H1 (cell line): Measurements from ENCODE around the gene KDELR1. TPM values are rescaled to one million over a fixed set of nuclear protein-coding genes. Genes with fewer than 3 reads are reported as not detected.

Source experiments
- CTCF ChIA-PET: fragments of 300-600 bp; sonication (Branson Sonifier 250); formaldehyde crosslinking; loops from one replicate; lab custom pipeline; 2021; ENCODE audit not compliant: partially characterized antibody; lab: Charles Lee
- POLR2A ChIA-PET: fragments of 300-600 bp; sonication (Branson Sonifier 250); formaldehyde crosslinking; loops from one replicate; lab custom pipeline; 2021; ENCODE audit warnings: inconsistent platforms; ENCODE audit not compliant: partially characterized antibody; lab: Charles Lee
- DNase-seq, 2 experiments: peaks; one replicate each; pipeline versions ENCODE4 v3.0.0 to v3.0.0-alpha.2; 2010 to 2022; ENCODE audit warnings: low spot score in 2 of 2, low read depth in 1 of 2, mixed read lengths in 1 of 2
- FAIRE-seq: peaks from 2 replicates; lab custom pipeline; 2011; peaks lifted over from hg19 to GRCh38; lab: Jason Lieb, UNC
- H2AFZ ChIP-seq: 2 replicates; pipeline ENCODE4 v1.8.1; 2012; ENCODE audit warnings: low read length, inconsistent platforms
- H2AK5ac ChIP-seq: 2 replicates; pipeline ENCODE4 v1.6.1; 2013; ENCODE audit warnings: low read depth, low read length
- H2BK120ac ChIP-seq: replicated peaks from 2 replicates; pipeline ENCODE3; 2013; ENCODE audit warnings: low read depth, low read length, inconsistent platforms
- H2BK12ac ChIP-seq: 2 replicates; pipeline ENCODE4 v1.6.1; 2013; ENCODE audit warnings: low read depth, low read length
- H2BK15ac ChIP-seq: 2 replicates; pipeline ENCODE4 v1.6.1; 2013; ENCODE audit warnings: low read length
- H2BK20ac ChIP-seq: 2 replicates; pipeline ENCODE4 v1.6.1; 2013; ENCODE audit warnings: low read length
- H2BK5ac ChIP-seq: 2 replicates; pipeline ENCODE4 v1.6.1; 2013; ENCODE audit warnings: low read depth, low read length
- H3K14ac ChIP-seq: 2 replicates; pipeline ENCODE4 v1.6.1; 2013; ENCODE audit warnings: inconsistent platforms; ENCODE audit not compliant: insufficient read length
- H3K18ac ChIP-seq: 2 replicates; pipeline ENCODE4 v1.6.1; 2013; ENCODE audit warnings: low read length; ENCODE audit errors: extremely low read depth
- H3K23ac ChIP-seq: 2 replicates; pipeline ENCODE4 v1.6.1; 2013; ENCODE audit warnings: inconsistent platforms; ENCODE audit not compliant: insufficient read length
- H3K23me2 ChIP-seq: 2 replicates; pipeline ENCODE4 v1.6.1; 2013; ENCODE audit warnings: low read depth, low read length
- H3K27ac ChIP-seq: 2 replicates; pipeline ENCODE4 v1.6.1; 2011; ENCODE audit warnings: low read depth, low read length, inconsistent platforms
- H3K27me3 ChIP-seq, 4 experiments: replicated peaks in 1 of 4; 1 replicate in 1 of 4; 2 replicates in 3 of 4; pipeline versions ENCODE4 v1.6.1 to v1.8.1; 2011 to 2013; ENCODE audit warnings: low read length in 3 of 4, mild to moderate bottlenecking in 3 of 4, inconsistent platforms in 2 of 4, mixed read lengths in 2 of 4, moderate library complexity in 1 of 4; ENCODE audit not compliant: control insufficient read depth in 3 of 4, insufficient read depth in 3 of 4; ENCODE audit errors: extremely low read depth in 1 of 4
- H3K36me3 ChIP-seq, 4 experiments: 2 replicates each; pipeline versions ENCODE4 v1.6.1 to v1.8.1; 2011 to 2013; ENCODE audit warnings: mild to moderate bottlenecking in 4 of 4, low read length in 3 of 4, moderate library complexity in 2 of 4, control low read depth in 1 of 4, inconsistent platforms in 1 of 4; ENCODE audit not compliant: insufficient read depth in 4 of 4, control insufficient read depth in 2 of 4
- H3K4ac ChIP-seq: replicated peaks from 2 replicates; pipeline ENCODE3; 2013; ENCODE audit warnings: low read length, low read depth, mixed read lengths, inconsistent platforms; ENCODE audit not compliant: insufficient read length
- H3K4me1 ChIP-seq, 4 experiments: replicated peaks in 1 of 4; 1 replicate in 1 of 4; 2 replicates in 3 of 4; pipeline versions ENCODE4 v1.6.1 to v1.8.1; 2011 to 2013; ENCODE audit warnings: low read length in 3 of 4, inconsistent platforms in 2 of 4, mixed read lengths in 1 of 4; ENCODE audit not compliant: insufficient read depth in 4 of 4, control insufficient read depth in 3 of 4
- H3K4me2 ChIP-seq, 2 experiments: 2 replicates each; pipeline versions ENCODE4 v1.6.1 to v1.8.1; 2011 to 2013; ENCODE audit warnings: low read depth in 2 of 2, low read length in 2 of 2, control low read depth in 1 of 2, inconsistent platforms in 1 of 2, mild to moderate bottlenecking in 1 of 2; ENCODE audit not compliant: insufficient read depth in 1 of 2
- H3K4me3 ChIP-seq, 4 experiments: fragments of 200-600, 300-600 bp in 1 of 4; sonication (generic), shearing (Covaris generic), sonication (Bioruptor Twin) in 1 of 4; 2 replicates each; pipeline versions ENCODE4 v1.5.1 to v1.8.1; 2011 to 2016; ENCODE audit warnings: low read length in 4 of 4, low read depth in 3 of 4, control low read depth in 2 of 4, inconsistent platforms in 2 of 4, mild to moderate bottlenecking in 2 of 4, mixed read lengths in 1 of 4, moderate library complexity in 1 of 4; ENCODE audit not compliant: insufficient read depth in 2 of 4; ENCODE audit errors: extremely low read depth in 1 of 4
- H3K56ac ChIP-seq: replicated peaks from 2 replicates; pipeline ENCODE3; 2013; ENCODE audit warnings: low read depth, mild to moderate bottlenecking, mixed read lengths, low read length, inconsistent platforms; ENCODE audit not compliant: insufficient read length
- H3K79me1 ChIP-seq: 2 replicates; pipeline ENCODE4 v1.6.1; 2013; ENCODE audit warnings: low read depth, low read length, control low read depth
- H3K79me2 ChIP-seq, 2 experiments: 2 replicates each; pipeline versions ENCODE4 v1.6.1 to v1.8.1; 2012 to 2013; ENCODE audit warnings: low read length in 2 of 2, mild to moderate bottlenecking in 2 of 2, inconsistent platforms in 1 of 2; ENCODE audit not compliant: insufficient read depth in 2 of 2, control insufficient read depth in 1 of 2
- H3K9ac ChIP-seq, 4 experiments: replicated peaks in 1 of 4; 1 replicate in 1 of 4; 2 replicates in 3 of 4; pipeline versions ENCODE4 v1.6.1 to v1.8.1; 2011 to 2013; ENCODE audit warnings: low read depth in 3 of 4, low read length in 3 of 4, control low read depth in 2 of 4, mild to moderate bottlenecking in 2 of 4, moderate library complexity in 2 of 4, inconsistent platforms in 1 of 4; ENCODE audit errors: extremely low read depth in 1 of 4
- H3K9me3 ChIP-seq, 2 experiments: 2 replicates each; pipeline versions ENCODE4 v1.6.1 to v1.8.1; 2012 to 2013; ENCODE audit warnings: mild to moderate bottlenecking in 2 of 2, moderate library complexity in 2 of 2, control low read depth in 1 of 2, inconsistent platforms in 1 of 2, low read depth in 1 of 2, low read length in 1 of 2, mixed read lengths in 1 of 2; ENCODE audit not compliant: insufficient read depth in 2 of 2
- H4K20me1 ChIP-seq, 2 experiments: replicated peaks in 1 of 2; 2 replicates each; pipeline versions ENCODE3 to v1.8.1; 2011 to 2013; ENCODE audit warnings: inconsistent platforms in 2 of 2, low read length in 2 of 2, mild to moderate bottlenecking in 1 of 2; ENCODE audit not compliant: insufficient read depth in 2 of 2, control insufficient read depth in 1 of 2
- H4K5ac ChIP-seq: 2 replicates; pipeline ENCODE4 v1.6.1; 2013; ENCODE audit warnings: low read length, low read depth, mixed read lengths, inconsistent platforms; ENCODE audit not compliant: insufficient read length
- H4K8ac ChIP-seq: 2 replicates; pipeline ENCODE4 v1.8.0; 2013; ENCODE audit warnings: mild to moderate bottlenecking, moderate library complexity, low read length, inconsistent platforms; ENCODE audit not compliant: insufficient read depth; ENCODE audit errors: extremely low read depth
- H4K91ac ChIP-seq: replicated peaks from 2 replicates; pipeline ENCODE3; 2013; ENCODE audit warnings: low read length, mixed read lengths, inconsistent platforms; ENCODE audit not compliant: insufficient read length
- ATF2 ChIP-seq: IDR thresholded peaks from 2 replicates; pipeline ENCODE4 v1.6.1; 2012; ENCODE audit warnings: low read length, inconsistent platforms
- BCL11A ChIP-seq, 2 experiments: IDR thresholded peaks; one replicate each; pipeline ENCODE4 v1.6.1; 2011; ENCODE audit warnings: low read depth in 2 of 2, low read length in 2 of 2, mild to moderate bottlenecking in 2 of 2
- CBX5 ChIP-seq: fragments of 300-800, 300-1000 bp; sonication (generic); IDR thresholded peaks from 2 replicates; pipeline ENCODE4 v1.7.1; 2016; ENCODE audit warnings: antibody characterized with exemption, low read length, low read depth
- CBX8 ChIP-seq: fragments of 300-800, 300-1000 bp; sonication (generic); IDR thresholded peaks from 2 replicates; pipeline ENCODE4 v1.7.1; 2016; ENCODE audit warnings: low read depth, low read length, borderline replicate concordance
- CHD2 ChIP-seq: IDR thresholded peaks from 2 replicates; pipeline ENCODE4 v1.6.1; 2012; ENCODE audit warnings: low read length, improper control_type of control experiment
- CREB1 ChIP-seq: IDR thresholded peaks from 2 replicates; pipeline ENCODE4 v1.6.1; 2012; ENCODE audit warnings: inconsistent platforms
- HDAC6 ChIP-seq: IDR thresholded peaks from one replicate; pipeline ENCODE4 v1.7.1; 2012; ENCODE audit warnings: low read depth, mild to moderate bottlenecking, inconsistent platforms, low read length, moderate library complexity
- RXRA ChIP-seq: IDR thresholded peaks from 2 replicates; pipeline ENCODE4 v1.6.1; 2011; ENCODE audit warnings: low read depth, mild to moderate bottlenecking, low read length, moderate library complexity; ENCODE audit not compliant: insufficient read depth
- SAP30 ChIP-seq: fragments of 300-600 bp; sonication (generic); IDR thresholded peaks from 2 replicates; pipeline ENCODE4 v1.7.1; 2012; ENCODE audit warnings: low read length, moderate library complexity, mild to moderate bottlenecking, inconsistent platforms; ENCODE audit not compliant: insufficient read depth, insufficient replicate concordance
- SIRT6 ChIP-seq: IDR thresholded peaks from one replicate; pipeline ENCODE4 v1.7.1; 2012; ENCODE audit warnings: low read length, inconsistent platforms
- SP4 ChIP-seq: IDR thresholded peaks from 2 replicates; pipeline ENCODE4 v1.6.1; 2012; ENCODE audit warnings: low read length, inconsistent platforms
- SUZ12 ChIP-seq: fragments of 200-600 bp; sonication (generic); IDR thresholded peaks from 2 replicates; pipeline ENCODE4 v1.6.1; 2012; ENCODE audit warnings: mild to moderate bottlenecking, inconsistent platforms, low read length, moderate library complexity, mixed read lengths
- TAF7 ChIP-seq: optimal IDR thresholded peaks from 2 replicates; pipeline ENCODE3; 2011; ENCODE audit warnings: low read depth, mild to moderate bottlenecking, inconsistent platforms, low read length, moderate library complexity, borderline replicate concordance
- TCF12 ChIP-seq: IDR thresholded peaks from 2 replicates; pipeline ENCODE4 v1.6.1; 2011; ENCODE audit warnings: low read depth, mild to moderate bottlenecking, low read length
- WGBS, 2 experiments: shearing (Covaris generic) in 1 of 2; methylation state at CpG; one replicate each; pipeline versions ENCODE4 v1.1.6 to v1.1.7; 2013 to 2015; ENCODE audit warnings: low lambda C conversion rate in 2 of 2, mixed read lengths in 2 of 2, inconsistent platforms in 1 of 2, low coverage in 1 of 2, missing lambda C conversion rate in 1 of 2; ENCODE audit not compliant: insufficient replicate concordance in 2 of 2, insufficient coverage in 1 of 2, insufficient read length in 1 of 2; ENCODE audit errors: extremely low coverage in 1 of 2, missing lambda C conversion rate in 1 of 2; 5-methylcytosine and 5-hydroxymethylcytosine counted together
- polyA plus RNA-seq, 7 experiments: library from polyadenylated mRNA; depleted of rRNA in 3 of 7; stranded (reverse) in 5 of 7; unstranded in 2 of 7; fragments of >200 nt in 5 of 7; fragments of 200-250 nt in 2 of 7; gene quantifications; 1 replicate in 5 of 7; 2 replicates in 1 of 7; 4 replicates in 1 of 7; pipeline versions ENCODE4 v1.2.1 to v1.2.3, GENCODE V29; 2011 to 2013; ENCODE audit warnings: missing spikeins in 2 of 7, mixed read lengths in 2 of 7
- total RNA-seq: library from RNA; stranded (reverse); fragmentation: NEBNext Ultra II Directional; extraction: Animal tissue kit (Norgen Biotek cat#: 25700); gene quantifications from 2 replicates; pipeline ENCODE4 v1.2.1, GENCODE V29; 2021

The KDELR1 gene
- total and polyA plus RNA-seq, 2 of the 8 experiments (the other 6 are each of a cell fraction or from before 2014, with no cell fraction given), result 225 to 231 TPM

- no peaks in the 10 kb centered on the region for H3K79me2 ChIP-seq
- H2BK120ac ChIP-seq, result no peak overlapping the region
- H3K36me3 ChIP-seq, result no peaks in the 10 kb centered on the region
- H3K27ac ChIP-seq, result no peak overlapping the region
- no peaks in the 10 kb centered on the region for H3K79me1 ChIP-seq
- no peak overlapping the region for H2BK5ac ChIP-seq
- H4K8ac ChIP-seq, result no peak overlapping the region
- POLR2A ChIA-PET, result no interaction called here
- TF ChIP-seq SUZ12 (no peak), ATF2 (no peak), SP4 (no peak), SIRT6 (no peak), TCF12 (no peak), TAF7 (no peak), SAP30 (no peak), RXRA (no peak), BCL11A (IDR thresholded peaks at IDR 0.05; ENCODE audit: low read depth in 2 of 2, low read length in 2 of 2) (no peak), HDAC6 (no peak), CHD2 (no peak), CREB1 (no peak), CBX5 (no peak), CBX8 (no peak)
- H3K4me3 ChIP-seq, result no peak overlapping the region
- whole genome bisulfite sequencing, 2 experiments, result 95% methylated on average over 2 of the region's 2 CpGs; no CpG with 5 or more reads in 1 of the 2 experiments
- no peak overlapping the region for H3K9ac ChIP-seq
- H3K14ac ChIP-seq, result no peak overlapping the region
- H2AFZ ChIP-seq, result no peak overlapping the region
- H2BK20ac ChIP-seq, result no peak overlapping the region
- H2BK12ac ChIP-seq, result no peak overlapping the region
- no peak overlapping the region for H3K18ac ChIP-seq
- CTCF ChIA-PET, result interaction anchor here (0.8 to 2.5 kb wide), 9 partner anchors 8 to 207 kb away, joined by 3 to 9 read pairs (median 3); no protein-coding TSS in a partner anchor
- no peak overlapping the region for H2BK15ac ChIP-seq
- no peaks in the 10 kb centered on the region for H3K27me3 ChIP-seq
- H4K91ac ChIP-seq, result no peak overlapping the region
- no peak overlapping the region for H3K4ac ChIP-seq
- no peaks in the 10 kb centered on the region for H3K9me3 ChIP-seq
- no peaks in the 10 kb centered on the region; the same call in 1 of the 2 replicates for H3K23me2 ChIP-seq
- no peak overlapping the region for H4K5ac ChIP-seq
- no peak overlapping the region for H3K4me2 ChIP-seq
- no peak overlapping the region for H3K56ac ChIP-seq
- H4K20me1 ChIP-seq, result no peaks in the 10 kb centered on the region
- no peak overlapping the region for H2AK5ac ChIP-seq
- H3K4me1 ChIP-seq, result peaks cover 0 to 4% (median under 1%) of the 10 kb centered on the region in 4 experiments; a peak in 2 of 7 replicates
- FAIRE-seq (no peak), DNase-seq (no peak)
- no peak overlapping the region for H3K23ac ChIP-seq
These were observed 45.2 kb downstream of the KDELR1 start for GRCh38 chr19:48346191-48346590.
